AG10803 (cell line): Measurements from ENCODE around the gene BZW2.

ENCODE experiments used
- DNase-seq: peaks from one replicate; pipeline ENCODE4 v3.0.0; 2010; ENCODE audit warnings: low read depth
- H3K4me3 ChIP-seq: 2 replicates; pipeline ENCODE4 v1.5.1; 2011; ENCODE audit warnings: mild to moderate bottlenecking, low read length, control low read depth
- TF ChIP-seq, protein P1 (sequence below): conservative IDR thresholded peaks from 2 replicates; pipeline ENCODE4 v1.5.1; 2011; ENCODE audit warnings: mild to moderate bottlenecking, low read length, control low read depth, inconsistent platforms

BZW2 gene

DNA sequence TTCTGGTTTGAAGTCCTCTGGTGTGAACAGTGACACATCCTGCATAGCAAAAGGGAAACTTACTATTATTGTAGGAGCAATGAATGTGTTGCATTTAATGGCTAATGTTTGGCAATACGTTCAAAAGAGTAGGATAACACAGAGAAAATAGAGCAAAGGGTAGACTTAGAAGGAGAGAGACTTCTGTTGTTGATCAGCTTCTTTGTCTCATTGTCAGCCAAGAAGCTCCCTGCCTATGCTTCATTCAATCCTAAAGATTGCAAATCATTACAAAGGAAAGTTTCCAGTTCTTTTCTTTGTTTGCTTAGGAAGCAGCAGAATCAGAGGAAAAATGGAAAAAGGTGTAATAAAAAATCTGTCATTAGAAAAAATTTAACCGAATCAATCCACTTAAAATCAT is 99.7 kb downstream of the BZW2 start:
- TF ChIP-seq, protein P1, sequence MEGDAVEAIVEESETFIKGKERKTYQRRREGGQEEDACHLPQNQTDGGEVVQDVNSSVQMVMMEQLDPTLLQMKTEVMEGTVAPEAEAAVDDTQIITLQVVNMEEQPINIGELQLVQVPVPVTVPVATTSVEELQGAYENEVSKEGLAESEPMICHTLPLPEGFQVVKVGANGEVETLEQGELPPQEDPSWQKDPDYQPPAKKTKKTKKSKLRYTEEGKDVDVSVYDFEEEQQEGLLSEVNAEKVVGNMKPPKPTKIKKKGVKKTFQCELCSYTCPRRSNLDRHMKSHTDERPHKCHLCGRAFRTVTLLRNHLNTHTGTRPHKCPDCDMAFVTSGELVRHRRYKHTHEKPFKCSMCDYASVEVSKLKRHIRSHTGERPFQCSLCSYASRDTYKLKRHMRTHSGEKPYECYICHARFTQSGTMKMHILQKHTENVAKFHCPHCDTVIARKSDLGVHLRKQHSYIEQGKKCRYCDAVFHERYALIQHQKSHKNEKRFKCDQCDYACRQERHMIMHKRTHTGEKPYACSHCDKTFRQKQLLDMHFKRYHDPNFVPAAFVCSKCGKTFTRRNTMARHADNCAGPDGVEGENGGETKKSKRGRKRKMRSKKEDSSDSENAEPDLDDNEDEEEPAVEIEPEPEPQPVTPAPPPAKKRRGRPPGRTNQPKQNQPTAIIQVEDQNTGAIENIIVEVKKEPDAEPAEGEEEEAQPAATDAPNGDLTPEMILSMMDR = no peak
- DNase-seq = no peak
- H3K4me3 ChIP-seq = no peak overlapping the region

DNA sequence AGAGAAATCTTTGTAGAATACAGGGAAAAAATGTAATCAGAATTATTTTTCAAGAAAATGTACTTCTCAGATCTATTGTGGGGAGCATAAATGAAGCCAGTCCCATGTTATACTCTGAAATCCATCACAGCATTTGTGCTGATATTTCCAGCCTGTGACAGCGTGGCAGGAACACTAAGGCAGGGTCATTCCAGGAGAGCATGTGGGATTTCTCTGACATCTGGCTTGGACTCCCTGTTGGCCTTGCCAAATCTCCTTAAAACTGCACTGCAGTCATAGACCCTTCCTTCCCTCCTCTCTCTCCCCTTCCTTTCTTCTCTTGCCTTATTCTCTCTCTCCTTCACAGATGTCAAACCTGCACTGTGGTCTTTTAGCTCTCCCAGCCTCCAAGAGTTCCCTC is 101.1 kb downstream of the BZW2 start:
- no peak overlapping the region for H3K4me3 ChIP-seq
- TF ChIP-seq, protein P1 = no peak
- DNase-seq = peak; percentile 53

DNA sequence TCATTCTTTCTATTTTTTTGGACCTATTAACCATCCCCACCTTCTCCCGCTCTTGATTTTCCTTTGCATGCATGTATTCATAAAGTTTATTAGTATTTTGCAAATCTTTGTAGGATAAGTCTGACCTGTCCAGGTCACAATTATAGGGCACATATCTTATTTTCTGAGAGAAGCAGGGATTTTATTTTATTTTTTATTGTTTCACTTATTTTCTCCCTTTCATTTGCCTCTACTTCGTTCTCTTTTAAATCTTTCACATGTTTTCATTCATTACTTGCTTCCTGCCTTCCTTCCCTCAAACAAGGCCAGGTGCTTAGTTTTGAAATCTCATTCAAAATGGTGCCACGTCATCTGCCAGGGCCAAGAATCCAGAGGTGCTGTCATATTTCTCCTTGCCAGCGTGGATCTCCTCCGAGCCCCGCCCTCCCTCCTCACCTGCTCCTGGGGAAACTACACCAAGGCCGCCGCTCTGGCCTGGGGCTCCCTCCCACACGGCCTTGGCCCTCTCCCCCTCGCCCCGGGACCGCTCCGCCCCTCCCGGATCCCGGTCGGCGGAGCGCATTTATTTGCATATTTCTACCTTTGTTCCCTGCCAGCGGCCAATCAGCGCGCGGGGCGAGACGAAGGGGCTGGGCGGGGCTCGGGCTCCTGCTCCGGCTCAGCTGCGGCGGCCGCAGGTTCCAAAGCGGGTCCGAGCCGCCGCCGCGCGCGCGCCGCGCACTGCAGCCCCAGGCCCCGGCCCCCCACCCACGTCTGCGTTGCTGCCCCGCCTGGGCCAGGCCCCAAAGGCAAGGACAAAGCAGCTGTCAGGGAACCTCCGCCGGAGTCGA is 107.3 kb downstream of the BZW2 start, which contains the start of gene TSPAN13:
TSPAN13 (plus strand) TSS at position 654 of the 830 bp plus-strand sequence. CDS start 213 bp downstream, outside the sequence.
- peak within 1 kb of the TSS; percentile 95 for H3K4me3 ChIP-seq
- DNase-seq = peak; percentile 42
- TF ChIP-seq, protein P1 = no peak

DNA sequence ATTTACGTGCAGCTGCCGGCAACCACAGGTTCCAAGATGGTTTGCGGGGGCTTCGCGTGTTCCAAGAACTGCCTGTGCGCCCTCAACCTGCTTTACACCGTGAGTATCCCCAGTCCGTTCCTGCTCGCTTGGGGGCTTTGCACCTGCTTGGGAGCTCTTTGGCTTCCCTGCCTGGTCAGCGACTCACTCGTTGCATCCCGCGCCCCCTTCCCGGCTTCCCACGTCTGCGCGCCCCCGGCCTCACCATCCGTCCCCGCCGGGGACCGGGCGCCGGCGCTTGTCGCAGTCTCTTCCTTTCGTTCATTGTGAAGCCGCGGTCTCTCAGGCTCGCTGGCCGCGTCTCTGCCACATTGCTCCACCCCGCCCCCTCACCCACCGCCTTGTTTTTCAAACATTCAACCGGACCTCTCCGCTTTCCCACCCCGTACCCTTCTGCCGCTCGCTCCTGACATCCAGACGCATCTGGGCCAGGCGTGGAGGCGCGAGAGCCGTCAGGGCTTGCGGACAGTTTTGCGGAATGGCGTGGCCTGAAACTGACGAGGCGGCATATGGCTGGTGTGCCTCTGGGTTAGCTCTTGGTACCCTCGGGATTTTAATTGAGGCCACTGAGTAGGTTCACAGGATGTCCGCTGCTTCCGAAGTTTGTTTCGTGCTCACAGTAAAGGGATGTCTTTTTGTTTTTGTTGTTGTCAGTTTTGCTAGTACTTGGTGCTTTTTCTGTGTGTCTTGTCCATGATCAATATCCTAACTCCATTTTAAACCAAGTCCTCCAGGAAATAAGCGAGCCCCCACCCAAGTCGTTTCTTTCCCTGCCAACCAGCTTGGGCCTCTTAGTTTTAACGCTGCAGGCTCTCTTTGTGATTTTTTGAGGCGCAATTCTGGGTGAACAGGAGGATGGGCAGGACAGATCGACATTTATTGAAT is 108.2 kb downstream of the BZW2 start:
- peak; percentile 30 for DNase-seq
- TF ChIP-seq, protein P1 = no peak
- peak overlapping the region; percentile 95 for H3K4me3 ChIP-seq

DNA sequence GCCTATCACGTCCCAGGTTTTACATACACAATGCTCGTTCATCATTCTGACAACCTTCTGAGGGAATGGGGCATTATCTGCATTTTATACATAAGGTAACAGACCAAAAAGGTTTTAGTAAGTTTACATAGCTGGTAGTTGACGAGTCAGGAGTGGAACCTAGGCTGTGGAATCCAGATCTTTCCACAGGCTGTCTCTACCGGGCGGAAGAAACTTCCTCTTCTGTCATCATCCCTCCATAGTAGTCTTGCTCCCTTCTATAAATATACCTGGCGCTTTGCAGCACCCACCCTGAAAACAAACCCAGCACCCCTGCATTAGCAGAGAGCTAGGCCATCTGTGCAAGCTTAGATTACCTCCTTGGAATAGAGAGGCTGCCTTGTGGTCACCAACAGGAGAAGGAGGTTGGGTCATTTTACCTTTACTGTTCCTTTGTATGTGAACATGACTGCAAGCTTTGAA is 108.9 kb downstream of the BZW2 start:
- peak overlapping the region; percentile 95 for H3K4me3 ChIP-seq
- no peak for DNase-seq
- TF ChIP-seq, protein P1 = no peak

DNA sequence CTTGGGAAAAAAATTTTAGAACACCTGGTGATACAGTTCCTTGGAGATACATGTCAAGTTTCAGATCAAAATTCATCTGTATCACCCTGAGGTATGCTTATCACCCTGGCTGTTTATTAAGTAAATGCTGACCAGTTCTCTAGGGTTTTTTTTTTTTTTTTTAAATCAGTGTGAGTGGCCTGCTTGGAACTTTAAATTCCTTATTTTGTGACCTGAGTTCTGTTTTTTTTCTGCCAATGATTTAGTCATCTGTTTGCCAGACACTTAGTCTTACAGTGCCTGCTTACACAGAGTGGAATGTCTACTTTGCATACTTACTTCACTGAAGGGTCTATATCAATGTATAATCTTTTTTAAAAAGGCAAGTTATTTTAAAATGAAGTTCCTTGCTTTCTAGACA is 109.4 kb downstream of the BZW2 start:
- no peak overlapping the region for H3K4me3 ChIP-seq
- TF ChIP-seq, protein P1 = no peak
- peak; percentile 39 for DNase-seq
